ENCODE measurements around the gene PREPL. TPM values are rescaled to one million over a fixed set of nuclear protein-coding genes. Genes with fewer than 3 reads are reported as not detected.

Gene PREPL
- total and polyA plus RNA-seq, 2 of the 13 experiments (the other 11 are each of a cell fraction or from before 2014, with no cell fraction given), result 19.7 to 34.3 TPM

DNA sequence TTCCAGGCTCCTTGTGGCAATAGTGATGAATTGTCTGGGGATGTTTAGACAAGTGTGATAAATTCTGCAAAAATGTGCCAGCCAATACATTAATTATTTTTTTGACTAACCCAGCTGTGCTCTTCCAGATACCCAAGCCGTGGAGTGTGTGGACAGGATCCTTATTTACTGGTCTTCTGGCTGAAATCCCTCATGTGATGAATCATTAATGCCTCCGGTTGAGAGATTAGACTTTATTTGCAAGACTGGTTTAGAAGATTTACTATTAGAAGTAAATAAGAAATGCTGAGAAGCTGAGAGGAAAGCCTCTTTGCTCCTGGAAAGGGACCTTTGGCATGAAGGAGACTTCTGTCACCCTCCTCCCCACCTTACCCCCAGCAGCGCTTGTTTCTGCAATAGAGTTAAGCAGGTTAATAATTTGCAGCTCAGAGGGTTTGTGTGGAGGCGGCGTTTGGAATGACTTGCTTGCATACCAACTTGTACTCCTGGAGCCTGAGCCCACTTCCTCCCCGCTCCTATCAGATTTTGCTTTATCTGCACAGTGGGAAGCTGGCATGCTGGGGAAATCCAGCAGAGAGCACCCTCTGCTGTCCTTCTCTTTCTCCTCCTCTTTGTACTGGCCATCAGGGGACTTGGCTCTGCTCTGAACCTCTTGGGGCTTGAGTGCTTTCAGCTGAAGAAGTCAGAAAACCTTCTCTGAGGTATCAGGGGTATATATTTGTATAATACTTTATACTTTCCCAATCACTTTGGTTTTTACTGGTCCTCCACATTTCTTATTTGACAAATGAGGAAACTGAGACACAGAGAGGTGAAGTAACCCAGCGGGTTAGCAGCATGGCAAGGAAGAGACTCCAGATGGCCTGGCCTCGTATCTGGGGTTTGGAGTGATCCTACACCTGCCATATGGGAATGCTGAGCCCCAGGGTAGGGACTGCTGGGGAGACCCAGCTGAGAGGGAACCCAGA lies 69.7 kb downstream of the PREPL start (continued):
- peak; percentile 79 for TF ChIP-seq KAT8 (CRISPR knock-in tag; IDR thresholded peaks at IDR 0.05)
- TF ChIP-seq ZNF510 (CRISPR knock-in tag; IDR thresholded peaks at IDR 0.05; ENCODE audit: low read depth), result no peak
- peak; percentile 68; the same call in 1 of the 2 replicates for TF ChIP-seq ZNF558 (CRISPR knock-in tag; IDR thresholded peaks at IDR 0.05; ENCODE audit: borderline replicate concordance)
- TF ChIP-seq ZFAT (CRISPR knock-in tag; conservative IDR thresholded peaks at IDR 0.05), result no peak
- peak; percentile 93 for TF ChIP-seq ZNF263 (CRISPR knock-in tag; IDR thresholded peaks at IDR 0.05)
- TF ChIP-seq ETV5 (CRISPR knock-in tag; IDR thresholded peaks at IDR 0.05; ENCODE audit: borderline replicate concordance), result peak; percentile 84
- TF ChIP-seq HMG20B (CRISPR knock-in tag; conservative IDR thresholded peaks at IDR 0.05), result no peak; the same call in 1 of the 2 replicates
- TF ChIP-seq, protein P1, sequence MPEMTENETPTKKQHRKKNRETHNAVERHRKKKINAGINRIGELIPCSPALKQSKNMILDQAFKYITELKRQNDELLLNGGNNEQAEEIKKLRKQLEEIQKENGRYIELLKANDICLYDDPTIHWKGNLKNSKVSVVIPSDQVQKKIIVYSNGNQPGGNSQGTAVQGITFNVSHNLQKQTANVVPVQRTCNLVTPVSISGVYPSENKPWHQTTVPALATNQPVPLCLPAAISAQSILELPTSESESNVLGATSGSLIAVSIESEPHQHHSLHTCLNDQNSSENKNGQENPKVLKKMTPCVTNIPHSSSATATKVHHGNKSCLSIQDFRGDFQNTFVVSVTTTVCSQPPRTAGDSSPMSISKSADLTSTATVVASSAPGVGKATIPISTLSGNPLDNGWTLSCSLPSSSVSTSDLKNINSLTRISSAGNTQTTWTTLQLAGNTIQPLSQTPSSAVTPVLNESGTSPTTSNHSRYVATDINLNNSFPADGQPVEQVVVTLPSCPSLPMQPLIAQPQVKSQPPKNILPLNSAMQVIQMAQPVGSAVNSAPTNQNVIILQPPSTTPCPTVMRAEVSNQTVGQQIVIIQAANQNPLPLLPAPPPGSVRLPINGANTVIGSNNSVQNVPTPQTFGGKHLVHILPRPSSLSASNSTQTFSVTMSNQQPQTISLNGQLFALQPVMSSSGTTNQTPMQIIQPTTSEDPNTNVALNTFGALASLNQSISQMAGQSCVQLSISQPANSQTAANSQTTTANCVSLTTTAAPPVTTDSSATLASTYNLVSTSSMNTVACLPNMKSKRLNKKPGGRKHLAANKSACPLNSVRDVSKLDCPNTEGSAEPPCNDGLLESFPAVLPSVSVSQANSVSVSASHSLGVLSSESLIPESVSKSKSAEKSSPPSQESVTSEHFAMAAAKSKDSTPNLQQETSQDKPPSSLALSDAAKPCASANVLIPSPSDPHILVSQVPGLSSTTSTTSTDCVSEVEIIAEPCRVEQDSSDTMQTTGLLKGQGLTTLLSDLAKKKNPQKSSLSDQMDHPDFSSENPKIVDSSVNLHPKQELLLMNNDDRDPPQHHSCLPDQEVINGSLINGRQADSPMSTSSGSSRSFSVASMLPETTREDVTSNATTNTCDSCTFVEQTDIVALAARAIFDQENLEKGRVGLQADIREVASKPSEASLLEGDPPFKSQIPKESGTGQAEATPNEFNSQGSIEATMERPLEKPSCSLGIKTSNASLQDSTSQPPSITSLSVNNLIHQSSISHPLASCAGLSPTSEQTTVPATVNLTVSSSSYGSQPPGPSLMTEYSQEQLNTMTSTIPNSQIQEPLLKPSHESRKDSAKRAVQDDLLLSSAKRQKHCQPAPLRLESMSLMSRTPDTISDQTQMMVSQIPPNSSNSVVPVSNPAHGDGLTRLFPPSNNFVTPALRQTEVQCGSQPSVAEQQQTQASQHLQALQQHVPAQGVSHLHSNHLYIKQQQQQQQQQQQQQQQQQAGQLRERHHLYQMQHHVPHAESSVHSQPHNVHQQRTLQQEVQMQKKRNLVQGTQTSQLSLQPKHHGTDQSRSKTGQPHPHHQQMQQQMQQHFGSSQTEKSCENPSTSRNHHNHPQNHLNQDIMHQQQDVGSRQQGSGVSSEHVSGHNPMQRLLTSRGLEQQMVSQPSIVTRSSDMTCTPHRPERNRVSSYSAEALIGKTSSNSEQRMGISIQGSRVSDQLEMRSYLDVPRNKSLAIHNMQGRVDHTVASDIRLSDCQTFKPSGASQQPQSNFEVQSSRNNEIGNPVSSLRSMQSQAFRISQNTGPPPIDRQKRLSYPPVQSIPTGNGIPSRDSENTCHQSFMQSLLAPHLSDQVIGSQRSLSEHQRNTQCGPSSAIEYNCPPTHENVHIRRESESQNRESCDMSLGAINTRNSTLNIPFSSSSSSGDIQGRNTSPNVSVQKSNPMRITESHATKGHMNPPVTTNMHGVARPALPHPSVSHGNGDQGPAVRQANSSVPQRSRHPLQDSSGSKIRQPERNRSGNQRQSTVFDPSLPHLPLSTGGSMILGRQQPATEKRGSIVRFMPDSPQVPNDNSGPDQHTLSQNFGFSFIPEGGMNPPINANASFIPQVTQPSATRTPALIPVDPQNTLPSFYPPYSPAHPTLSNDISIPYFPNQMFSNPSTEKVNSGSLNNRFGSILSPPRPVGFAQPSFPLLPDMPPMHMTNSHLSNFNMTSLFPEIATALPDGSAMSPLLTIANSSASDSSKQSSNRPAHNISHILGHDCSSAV (CRISPR knock-in tag; IDR thresholded peaks at IDR 0.05; ENCODE audit: borderline replicate concordance), result no peak
- TF ChIP-seq, protein P2, sequence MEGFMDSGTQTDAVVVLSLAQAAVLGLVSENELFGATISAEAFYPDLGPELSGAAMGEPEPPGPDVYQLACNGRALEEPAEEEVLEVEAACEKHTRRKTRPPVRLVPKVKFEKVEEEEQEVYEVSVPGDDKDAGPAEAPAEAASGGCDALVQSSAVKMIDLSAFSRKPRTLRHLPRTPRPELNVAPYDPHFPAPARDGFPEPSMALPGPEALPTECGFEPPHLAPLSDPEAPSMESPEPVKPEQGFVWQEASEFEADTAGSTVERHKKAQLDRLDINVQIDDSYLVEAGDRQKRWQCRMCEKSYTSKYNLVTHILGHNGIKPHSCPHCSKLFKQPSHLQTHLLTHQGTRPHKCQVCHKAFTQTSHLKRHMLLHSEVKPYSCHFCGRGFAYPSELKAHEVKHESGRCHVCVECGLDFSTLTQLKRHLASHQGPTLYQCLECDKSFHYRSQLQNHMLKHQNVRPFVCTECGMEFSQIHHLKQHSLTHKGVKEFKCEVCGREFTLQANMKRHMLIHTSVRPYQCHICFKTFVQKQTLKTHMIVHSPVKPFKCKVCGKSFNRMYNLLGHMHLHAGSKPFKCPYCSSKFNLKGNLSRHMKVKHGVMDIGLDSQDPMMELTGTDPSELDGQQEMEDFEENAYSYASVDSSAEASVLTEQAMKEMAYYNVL (CRISPR knock-in tag; IDR thresholded peaks at IDR 0.05; ENCODE audit: borderline replicate concordance), result peak; percentile 27; the same call in 1 of the 2 replicates
- 0 out of 2 replicates have a peak, but pooled peaks have one; percentile 10 for TF ChIP-seq NFYB (CRISPR knock-in tag; IDR thresholded peaks at IDR 0.05)
- TF ChIP-seq, protein P3, sequence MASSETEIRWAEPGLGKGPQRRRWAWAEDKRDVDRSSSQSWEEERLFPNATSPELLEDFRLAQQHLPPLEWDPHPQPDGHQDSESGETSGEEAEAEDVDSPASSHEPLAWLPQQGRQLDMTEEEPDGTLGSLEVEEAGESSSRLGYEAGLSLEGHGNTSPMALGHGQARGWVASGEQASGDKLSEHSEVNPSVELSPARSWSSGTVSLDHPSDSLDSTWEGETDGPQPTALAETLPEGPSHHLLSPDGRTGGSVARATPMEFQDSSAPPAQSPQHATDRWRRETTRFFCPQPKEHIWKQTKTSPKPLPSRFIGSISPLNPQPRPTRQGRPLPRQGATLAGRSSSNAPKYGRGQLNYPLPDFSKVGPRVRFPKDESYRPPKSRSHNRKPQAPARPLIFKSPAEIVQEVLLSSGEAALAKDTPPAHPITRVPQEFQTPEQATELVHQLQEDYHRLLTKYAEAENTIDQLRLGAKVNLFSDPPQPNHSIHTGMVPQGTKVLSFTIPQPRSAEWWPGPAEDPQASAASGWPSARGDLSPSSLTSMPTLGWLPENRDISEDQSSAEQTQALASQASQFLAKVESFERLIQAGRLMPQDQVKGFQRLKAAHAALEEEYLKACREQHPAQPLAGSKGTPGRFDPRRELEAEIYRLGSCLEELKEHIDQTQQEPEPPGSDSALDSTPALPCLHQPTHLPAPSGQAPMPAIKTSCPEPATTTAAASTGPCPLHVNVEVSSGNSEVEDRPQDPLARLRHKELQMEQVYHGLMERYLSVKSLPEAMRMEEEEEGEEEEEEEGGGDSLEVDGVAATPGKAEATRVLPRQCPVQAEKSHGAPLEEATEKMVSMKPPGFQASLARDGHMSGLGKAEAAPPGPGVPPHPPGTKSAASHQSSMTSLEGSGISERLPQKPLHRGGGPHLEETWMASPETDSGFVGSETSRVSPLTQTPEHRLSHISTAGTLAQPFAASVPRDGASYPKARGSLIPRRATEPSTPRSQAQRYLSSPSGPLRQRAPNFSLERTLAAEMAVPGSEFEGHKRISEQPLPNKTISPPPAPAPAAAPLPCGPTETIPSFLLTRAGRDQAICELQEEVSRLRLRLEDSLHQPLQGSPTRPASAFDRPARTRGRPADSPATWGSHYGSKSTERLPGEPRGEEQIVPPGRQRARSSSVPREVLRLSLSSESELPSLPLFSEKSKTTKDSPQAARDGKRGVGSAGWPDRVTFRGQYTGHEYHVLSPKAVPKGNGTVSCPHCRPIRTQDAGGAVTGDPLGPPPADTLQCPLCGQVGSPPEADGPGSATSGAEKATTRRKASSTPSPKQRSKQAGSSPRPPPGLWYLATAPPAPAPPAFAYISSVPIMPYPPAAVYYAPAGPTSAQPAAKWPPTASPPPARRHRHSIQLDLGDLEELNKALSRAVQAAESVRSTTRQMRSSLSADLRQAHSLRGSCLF (CRISPR knock-in tag; IDR thresholded peaks at IDR 0.05; ENCODE audit: borderline replicate concordance), result no peak
- peak; percentile 59; the same call in 1 of the 2 replicates for TF ChIP-seq BORCS8-MEF2B (CRISPR knock-in tag; IDR thresholded peaks at IDR 0.05)
